ENCODE results near the gene ARID4A. TPM values are rescaled to one million over a fixed set of nuclear protein-coding genes. Genes with fewer than 3 reads are reported as not detected.
A peak's percentile ranks its signal among the peaks of the same experiment; 100 is the strongest.

Gene ARID4A
- total and polyA plus RNA-seq, 7 experiments from 2014 or later = 25.7 to 79.2 (median 70.7) TPM

- intact Hi-C loops (cut with micrococcal nuclease) = no loop called here
- H3K4me1 ChIP-seq (ENCODE audit: control insufficient read depth in 2 of 2, insufficient read depth in 2 of 2, low read length in 2 of 2) = no peaks in the 10 kb centered on the region
- no peaks in the 10 kb centered on the region for H3K27me3 Mint-ChIP-seq
- POLR2A ChIA-PET = no interaction called here
- ATAC-seq = no peak
- no peaks in the 10 kb centered on the region for H3K9me3 Mint-ChIP-seq
- H3K36me3 Mint-ChIP-seq = peaks cover 0 to 45% (median 29%) of the 10 kb centered on the region in 5 donors
- H3K27ac Mint-ChIP-seq = no peak overlapping the region
- DNase-seq = no peak
- H3K4me3 Mint-ChIP-seq = no peak overlapping the region
- H3K4me1 Mint-ChIP-seq = peaks cover 0 to 18% (median 0%) of the 10 kb centered on the region in 7 donors
- H3K27me3 ChIP-seq (ENCODE audit: control insufficient read depth in 2 of 2, insufficient read depth in 2 of 2, low read length in 2 of 2) = no peaks in the 10 kb centered on the region
- H3K9me3 ChIP-seq (ENCODE audit: control insufficient read depth in 2 of 3, low read length in 3 of 3) = no peaks in the 10 kb centered on the region
- no peak overlapping the region for H3K4me3 ChIP-seq (ENCODE audit: low read length)
- CTCF ChIA-PET = no interaction called here
- H3K36me3 ChIP-seq (ENCODE audit: control insufficient read depth in 2 of 3, insufficient read depth in 3 of 3, low read length in 3 of 3) = peaks cover 0 to 29% (median 3%) of the 10 kb centered on the region in 3 experiments
- no peak overlapping the region for H3K27ac ChIP-seq (ENCODE audit: low read depth, low read length)
Measured at GRCh38 chr14:58376791-58377190, 78.4 kb downstream of the ARID4A start.

- DNase-seq (no peak), ATAC-seq (no peak)
- Histone ChIP-seq H3K4me3 (ENCODE audit: low read length) (no peak overlapping the region), H3K9me3 (ENCODE audit: control insufficient read depth in 2 of 3, low read length in 3 of 3) (no peaks in the 10 kb centered on the region), H3K27me3 (ENCODE audit: control insufficient read depth in 2 of 2, insufficient read depth in 2 of 2, low read length in 2 of 2) (no peaks in the 10 kb centered on the region), H3K27ac (ENCODE audit: low read depth, low read length) (no peak overlapping the region), H3K36me3 (ENCODE audit: control insufficient read depth in 2 of 3, insufficient read depth in 3 of 3, low read length in 3 of 3) (no peaks in the 10 kb centered on the region), H3K4me1 (ENCODE audit: control insufficient read depth in 2 of 2, insufficient read depth in 2 of 2, low read length in 2 of 2) (peaks cover 5 to 8% of the 10 kb centered on the region in 2 donors)
- intact Hi-C loops (cut with micrococcal nuclease) = no loop called here
- ChIA-PET CTCF (no interaction called here), POLR2A (no interaction called here)
- H3K36me3 Mint-ChIP-seq = peaks cover 0 to 5% (median 0%) of the 10 kb centered on the region in 5 donors
- peaks cover 0 to 6% (median 0%) of the 10 kb centered on the region in 11 donors for H3K9me3 Mint-ChIP-seq
- H3K4me1 Mint-ChIP-seq = peaks cover 0 to 6% (median 4%) of the 10 kb centered on the region in 7 donors
- H3K27me3 Mint-ChIP-seq = no peaks in the 10 kb centered on the region
- no peak overlapping the region for H3K27ac Mint-ChIP-seq
- no peak overlapping the region for H3K4me3 Mint-ChIP-seq
Measured at GRCh38 chr14:58390830-58391229, 92.5 kb downstream of the ARID4A start.

DNA sequence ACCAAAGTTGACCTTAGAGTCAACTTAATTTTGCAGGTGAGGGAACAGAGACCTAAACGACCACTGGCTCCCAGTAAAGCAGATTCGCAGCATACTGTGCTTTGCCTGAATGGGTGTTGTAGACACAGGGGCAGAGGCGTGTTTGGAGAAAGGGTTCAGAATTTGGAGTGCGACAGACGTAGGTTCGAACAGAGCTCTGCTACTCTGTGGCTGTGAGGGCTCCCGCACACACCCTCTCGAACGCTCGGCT is 97.1 kb downstream of the ARID4A start:
- Mint-ChIP-seq H3K36me3 (peaks cover 0 to 3% (median 0%) of the 10 kb centered on the region in 5 donors), H3K4me3 (peak overlapping the region; percentile 78 to 93 (median 83)), H3K27me3 (peaks cover 0 to 2% (median 0%) of the 10 kb centered on the region in 5 donors), H3K9me3 (no peaks in the 10 kb centered on the region), H3K27ac (peak overlapping the region; percentile 51 to 94 (median 88)), H3K4me1 (peaks cover 6 to 19% (median 12%) of the 10 kb centered on the region in 7 donors)
- Histone ChIP-seq H3K27me3 (ENCODE audit: control insufficient read depth in 2 of 2, insufficient read depth in 2 of 2, low read length in 2 of 2) (no peaks in the 10 kb centered on the region), H3K4me3 (ENCODE audit: low read length) (peak overlapping the region; percentile 33), H3K27ac (ENCODE audit: low read depth, low read length) (peak overlapping the region; percentile 72), H3K9me3 (ENCODE audit: control insufficient read depth in 2 of 3, low read length in 3 of 3) (no peaks in the 10 kb centered on the region), H3K4me1 (ENCODE audit: control insufficient read depth in 2 of 2, insufficient read depth in 2 of 2, low read length in 2 of 2) (peaks cover 8 to 9% of the 10 kb centered on the region in 2 donors), H3K36me3 (ENCODE audit: control insufficient read depth in 2 of 3, insufficient read depth in 3 of 3, low read length in 3 of 3) (no peaks in the 10 kb centered on the region)
- ChIA-PET POLR2A (interaction anchor here (0.6 to 2.7 kb wide), 9 partner anchors 12 to 151 kb away, joined by 3 to 29 read pairs (median 3); partner anchors contain the start of genes ARID4A, KIAA0586, PSMA3 and TIMM9), CTCF (interaction anchor here (1.1 to 2.1 kb wide), 4 partner anchors 30 to 288 kb away, joined by 3 to 6 read pairs (median 4); partner anchors contain the start of gene ARID4A)
- DNase-seq = no peak
- no peak for ATAC-seq
- intact Hi-C loops (cut with micrococcal nuclease) = loop anchor here (1.0 to 5.0 kb wide), 3 partner anchors 64 to 287 kb away; partner anchors contain the start of gene PSMA3 (in 1 of the 2)

DNA sequence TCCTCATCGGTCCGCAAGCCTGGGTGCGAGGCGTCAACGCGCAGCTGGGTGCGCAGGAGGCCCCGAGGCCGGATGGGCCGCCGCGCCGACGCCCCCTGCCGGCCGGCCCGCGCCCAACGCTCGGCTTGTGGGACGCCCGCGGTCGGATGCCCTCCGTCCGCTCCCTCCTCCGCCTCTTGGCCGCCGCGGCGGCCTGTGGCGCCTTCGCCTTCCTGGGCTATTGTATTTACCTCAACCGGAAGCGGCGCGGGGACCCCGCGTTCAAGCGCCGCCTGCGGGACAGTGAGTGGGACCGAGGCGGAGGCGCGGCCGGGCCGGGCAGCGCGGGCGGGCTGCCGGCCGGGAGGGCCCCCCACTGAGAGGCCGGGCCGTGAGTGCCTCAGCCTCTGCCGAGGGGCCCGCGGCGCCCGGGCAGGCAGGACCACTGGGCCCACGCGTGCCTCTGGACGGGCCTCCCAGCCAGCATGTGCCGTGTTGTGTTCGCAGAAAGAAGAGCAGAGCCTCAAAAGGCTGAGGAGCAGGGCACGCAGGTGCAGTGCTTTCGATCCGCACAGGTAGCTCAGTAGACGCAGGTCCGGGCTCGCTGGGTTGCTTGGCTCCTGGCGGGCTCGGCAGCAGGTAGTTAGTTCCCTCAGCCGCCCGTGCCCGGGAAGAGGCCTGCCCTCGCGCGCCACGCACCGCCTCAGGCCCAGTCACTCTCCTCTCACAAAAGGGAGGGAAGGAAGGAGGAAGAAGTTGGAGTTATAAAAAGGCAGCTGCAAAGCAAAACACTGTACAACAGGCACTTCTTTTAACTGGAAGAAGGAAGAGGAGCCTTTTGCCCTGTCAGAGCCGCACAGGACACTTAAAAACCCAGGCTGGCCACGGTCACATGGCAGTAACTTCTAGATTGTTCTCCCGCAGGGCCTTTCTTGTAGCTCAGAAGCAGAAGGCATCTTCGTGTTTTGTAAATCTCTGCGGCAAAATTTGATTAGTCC is 97.7 kb downstream of the ARID4A start, which contains the start of gene TOMM20L:
Gene TOMM20L (plus strand): TSS at position 119 of the 977 bp plus-strand sequence. CDS start 28 bp downstream, at position 147.
- Histone ChIP-seq H3K4me1 (ENCODE audit: control insufficient read depth in 2 of 2, insufficient read depth in 2 of 2, low read length in 2 of 2) (peaks cover 8 to 9% of the 10 kb centered on the region in 2 donors), H3K27ac (ENCODE audit: low read depth, low read length) (peak within 1 kb of the TSS; percentile 72), H3K9me3 (ENCODE audit: control insufficient read depth in 2 of 3, low read length in 3 of 3) (no peaks in the 10 kb centered on the region), H3K27me3 (ENCODE audit: control insufficient read depth in 2 of 2, insufficient read depth in 2 of 2, low read length in 2 of 2) (no peaks in the 10 kb centered on the region), H3K4me3 (ENCODE audit: low read length) (peak within 1 kb of the TSS; percentile 33), H3K36me3 (ENCODE audit: control insufficient read depth in 2 of 3, insufficient read depth in 3 of 3, low read length in 3 of 3) (no peaks in the 10 kb centered on the region)
- Mint-ChIP-seq H3K27ac (peak within 1 kb of the TSS; percentile 66 to 97 (median 95)), H3K36me3 (peaks cover 0 to 3% (median 0%) of the 10 kb centered on the region in 5 donors), H3K27me3 (peaks cover 0 to 2% (median 0%) of the 10 kb centered on the region in 5 donors), H3K4me1 (peaks cover 6 to 19% (median 12%) of the 10 kb centered on the region in 7 donors), H3K4me3 (peak within 1 kb of the TSS; percentile 78 to 93 (median 86)), H3K9me3 (no peaks in the 10 kb centered on the region)
- intact Hi-C loops (cut with micrococcal nuclease) = loop anchor here (1.0 to 5.0 kb wide), 7 partner anchors 31 to 288 kb away; partner anchors contain the start of genes KIAA0586 (in 2 of the 2), PSMA3 (in 2 of the 2), TIMM9 (in 2 of the 2) and ARID4A (in 1 of the 2)
- ATAC-seq (peak; percentile 92), DNase-seq (peak; percentile 54 to 84 (median 72))
- POLR2A ChIA-PET = interaction anchor here (0.6 to 2.7 kb wide), 14 partner anchors 10 to 196 kb away, joined by 3 to 29 read pairs (median 3); partner anchors contain the start of genes ACTR10, ARID4A, KIAA0586 and PSMA3
- CTCF ChIA-PET = interaction anchor here (0.9 to 2.1 kb wide), 5 partner anchors 30 to 288 kb away, joined by 3 to 6 read pairs (median 4); partner anchors contain the start of genes ARID4A, KIAA0586 and TIMM9

- peaks cover 0 to 6% (median 0%) of the 10 kb centered on the region in 5 donors for H3K36me3 Mint-ChIP-seq
Measured at GRCh38 chr14:58397156-58397555, 98.8 kb downstream of the ARID4A start.

DNA sequence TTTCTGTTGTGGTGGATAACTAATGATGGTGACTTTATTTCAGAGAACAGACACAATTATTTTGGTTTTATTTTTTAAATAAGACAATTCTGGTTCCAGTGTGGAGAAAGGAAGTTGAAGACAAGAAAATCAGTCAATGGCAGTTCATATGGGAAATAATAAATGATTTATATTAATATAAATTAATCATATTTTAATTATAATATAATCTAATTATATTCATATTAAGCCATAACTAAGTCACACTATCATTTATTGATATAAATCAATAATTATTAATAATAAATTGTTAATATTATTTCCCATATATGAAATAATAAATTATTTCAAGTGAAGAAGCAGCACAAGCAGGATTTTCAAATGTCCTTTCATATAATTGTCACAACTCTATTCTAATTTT is 100.1 kb downstream of the ARID4A start:
- Mint-ChIP-seq H3K27me3 (peaks cover 0 to 2% (median 0%) of the 10 kb centered on the region in 5 donors), H3K27ac (no peak overlapping the region), H3K4me3 (no peak overlapping the region), H3K4me1 (peaks cover 6 to 19% (median 12%) of the 10 kb centered on the region in 7 donors), H3K9me3 (no peaks in the 10 kb centered on the region), H3K36me3 (peaks cover 0 to 6% (median 0%) of the 10 kb centered on the region in 5 donors)
- ATAC-seq = no peak
- H3K27me3 ChIP-seq (ENCODE audit: control insufficient read depth in 2 of 2, insufficient read depth in 2 of 2, low read length in 2 of 2) = no peaks in the 10 kb centered on the region
- no peaks in the 10 kb centered on the region for H3K36me3 ChIP-seq (ENCODE audit: control insufficient read depth in 2 of 3, insufficient read depth in 3 of 3, low read length in 3 of 3)
- H3K4me1 ChIP-seq (ENCODE audit: control insufficient read depth in 2 of 2, insufficient read depth in 2 of 2, low read length in 2 of 2) = peaks cover 8 to 9% of the 10 kb centered on the region in 2 donors
- ChIA-PET CTCF (no interaction called here), POLR2A (interaction anchor here (1.0 kb wide), 1 partner anchor 29 kb away, joined by 3 read pairs; the partner anchor contains the start of genes KIAA0586 and TIMM9)
- no peak for DNase-seq
- H3K4me3 ChIP-seq (ENCODE audit: low read length) = no peak overlapping the region
- H3K27ac ChIP-seq (ENCODE audit: low read depth, low read length) = no peak overlapping the region
- no peaks in the 10 kb centered on the region for H3K9me3 ChIP-seq (ENCODE audit: control insufficient read depth in 2 of 3, low read length in 3 of 3)
- intact Hi-C loops (cut with micrococcal nuclease) = loop anchor here in 1 of 2 donors (5.0 kb wide), 1 partner anchor 156 kb away; the partner anchor contains the start of gene PSMA3

More at GRCh38 chr14:58397156-58397555, 98.8 kb downstream of the ARID4A start:
- Histone ChIP-seq H3K4me3 (ENCODE audit: low read length) (no peak overlapping the region), H3K4me1 (ENCODE audit: control insufficient read depth in 2 of 2, insufficient read depth in 2 of 2, low read length in 2 of 2) (peaks cover 8 to 9% of the 10 kb centered on the region in 2 donors), H3K9me3 (ENCODE audit: control insufficient read depth in 2 of 3, low read length in 3 of 3) (no peaks in the 10 kb centered on the region), H3K27ac (ENCODE audit: low read depth, low read length) (no peak overlapping the region), H3K36me3 (ENCODE audit: control insufficient read depth in 2 of 3, insufficient read depth in 3 of 3, low read length in 3 of 3) (no peaks in the 10 kb centered on the region), H3K27me3 (ENCODE audit: control insufficient read depth in 2 of 2, insufficient read depth in 2 of 2, low read length in 2 of 2) (no peaks in the 10 kb centered on the region)
- intact Hi-C loops (cut with micrococcal nuclease) = loop anchor here in 1 of 2 donors (2.0 to 5.0 kb wide), 2 partner anchors 155 to 288 kb away; partner anchors contain the start of gene PSMA3
- DNase-seq (no peak), ATAC-seq (no peak)
- ChIA-PET POLR2A (interaction anchor here (1.3 to 2.0 kb wide), 4 partner anchors 17 to 152 kb away, joined by 3 to 29 read pairs (median 4); partner anchors contain the start of genes KIAA0586, PSMA3 and TIMM9), CTCF (interaction anchor here (0.9 kb wide), 1 partner anchor 30 kb away, joined by 4 read pairs; the partner anchor contains the start of genes KIAA0586 and TIMM9)
- H3K27me3 Mint-ChIP-seq = peaks cover 0 to 2% (median 0%) of the 10 kb centered on the region in 5 donors
- H3K4me1 Mint-ChIP-seq = peaks cover 6 to 19% (median 12%) of the 10 kb centered on the region in 7 donors
- peak overlapping the region in 9 of 10 donors; percentile 3 to 93 (median 30) for H3K4me3 Mint-ChIP-seq
- H3K27ac Mint-ChIP-seq = peak overlapping the region in 8 of 9 donors; percentile 4 to 97 (median 68)
- no peaks in the 10 kb centered on the region for H3K9me3 Mint-ChIP-seq
